GM18519 (cell line): ENCODE data around the gene RECK.
A peak's percentile ranks its signal among the peaks of the same experiment; 100 is the strongest.

Source experiments
- ATAC-seq: cut with Tn5 transposase; IDR thresholded peaks from one replicate; pipeline ENCODE4 v1.9.1; 2021; ENCODE audit warnings: mild to moderate bottlenecking, moderate library complexity; ENCODE audit not compliant: unreplicated experiment, low FRiP score

Gene RECK

GRCh38 chr9:36135741-36136271 lies 99.1 kb downstream of the RECK start:
- no peak for ATAC-seq

- peak; percentile 89 for ATAC-seq
These were observed 99.7 kb downstream of the RECK start, which contains the start of gene GLIPR2 for GRCh38 chr9:36136272-36136893. TSS of gene GLIPR2 (plus strand) at chr9:36136733. CDS start at chr9:36136779, 46 bp downstream.

- ATAC-seq = peak; percentile 22
These were observed 100.2 kb downstream of the RECK start for GRCh38 chr9:36136894-36137391.

GRCh38 chr9:36137392-36138004 lies 100.8 kb downstream of the RECK start:
- ATAC-seq = no peak

- no peak for ATAC-seq
These were observed 101.8 kb downstream of the RECK start for GRCh38 chr9:36138496-36138895.

- ATAC-seq = no peak
These were observed 102.2 kb downstream of the RECK start for GRCh38 chr9:36138901-36139300.

GRCh38 chr9:36140086-36141084 lies 103.7 kb downstream of the RECK start:
- ATAC-seq = no peak

- ATAC-seq = no peak
These were observed 104.6 kb downstream of the RECK start for GRCh38 chr9:36141288-36141687.

GRCh38 chr9:36141761-36142160 lies 105.0 kb downstream of the RECK start:
- no peak for ATAC-seq

- no peak for ATAC-seq
These were observed 106.0 kb downstream of the RECK start for GRCh38 chr9:36142510-36143244.

- ATAC-seq = no peak
These were observed 106.5 kb downstream of the RECK start for GRCh38 chr9:36143245-36143641.

GRCh38 chr9:36144309-36145232 lies 107.9 kb downstream of the RECK start:
- ATAC-seq = no peak

GRCh38 chr9:36145970-36146369 lies 109.3 kb downstream of the RECK start:
- no peak for ATAC-seq

GRCh38 chr9:36146651-36147050 lies 109.9 kb downstream of the RECK start:
- no peak for ATAC-seq

GRCh38 chr9:36147441-36148175 lies 110.9 kb downstream of the RECK start:
- no peak for ATAC-seq

- ATAC-seq = no peak
These were observed 111.8 kb downstream of the RECK start for GRCh38 chr9:36148311-36149051.

GRCh38 chr9:36149197-36149596 lies 112.5 kb downstream of the RECK start:
- ATAC-seq = no peak
